HepG2 (cell line): Measurements from ENCODE around the gene TNS4. TPM values are rescaled to one million over a fixed set of nuclear protein-coding genes. Genes with fewer than 3 reads are reported as not detected.

Source experiments
- ATF5 ChIP-seq: sonication (generic); formaldehyde crosslinking; IDR thresholded peaks from 2 replicates; pipeline ENCODE4 v1.4.0; 2020; ENCODE audit warnings: mild to moderate bottlenecking, low read depth, missing genetic modification reagents
- ELF4 ChIP-seq: sonication (generic); formaldehyde crosslinking; IDR thresholded peaks from 2 replicates; pipeline ENCODE4 v1.5.0; 2020; ENCODE audit warnings: missing genetic modification reagents, mild to moderate bottlenecking, moderate library complexity, borderline replicate concordance
- GATA4 ChIP-seq: sonication (generic); IDR thresholded peaks from 2 replicates; pipeline ENCODE4 v1.6.1; 2016; ENCODE audit warnings: antibody characterized with exemption, low read depth, borderline replicate concordance
- HOXA3 ChIP-seq: sonication (generic); formaldehyde crosslinking; IDR thresholded peaks from 2 replicates; pipeline ENCODE4 v1.5.0; 2020; ENCODE audit warnings: missing genetic modification reagents
- ISX ChIP-seq: sonication (generic); formaldehyde crosslinking; conservative IDR thresholded peaks from 2 replicates; pipeline ENCODE4 v1.5.0; 2020; ENCODE audit warnings: missing genetic modification reagents
- MED8 ChIP-seq: sonication (generic); formaldehyde crosslinking; IDR thresholded peaks from 2 replicates; pipeline ENCODE4 v1.8.1; 2023; ENCODE audit warnings: mild to moderate bottlenecking, missing genetic modification reagents; ENCODE audit not compliant: insufficient replicate concordance
- MEIS2 ChIP-seq: sonication (generic); formaldehyde crosslinking; IDR thresholded peaks from 2 replicates; pipeline ENCODE4 v1.9.0; 2021; ENCODE audit warnings: mild to moderate bottlenecking, missing genetic modification reagents
- PAX8 ChIP-seq: sonication (generic); formaldehyde crosslinking; IDR thresholded peaks from 2 replicates; pipeline ENCODE4 v1.8.0; 2022; ENCODE audit warnings: mild to moderate bottlenecking, missing genetic modification reagents, borderline replicate concordance
- RNF219 ChIP-seq: sonication (generic); formaldehyde crosslinking; IDR thresholded peaks from 2 replicates; pipeline ENCODE4 v1.5.0; 2020; ENCODE audit warnings: mild to moderate bottlenecking, missing genetic modification reagents
- ZNF142 ChIP-seq: sonication (generic); formaldehyde crosslinking; IDR thresholded peaks from 2 replicates; pipeline ENCODE4 v1.4.0; 2020; ENCODE audit warnings: missing genetic modification reagents
- ZNF24 ChIP-seq: fragments of 450-650 bp; IDR thresholded peaks from 2 replicates; pipeline ENCODE4 v1.6.1; 2017; ENCODE audit warnings: antibody characterized with exemption, mild to moderate bottlenecking
- ZNF460 ChIP-seq: sonication (generic); formaldehyde crosslinking; IDR thresholded peaks from 2 replicates; pipeline ENCODE4 v1.5.1; 2020; ENCODE audit warnings: missing genetic modification reagents, mild to moderate bottlenecking, borderline replicate concordance
- ZNF557 ChIP-seq: sonication (generic); formaldehyde crosslinking; IDR thresholded peaks from 2 replicates; pipeline ENCODE4 v1.4.0; 2020; ENCODE audit warnings: missing genetic modification reagents
- ZNF768 ChIP-seq: sonication (generic); formaldehyde crosslinking; IDR thresholded peaks from 2 replicates; pipeline ENCODE4 v1.4.0; 2020; ENCODE audit warnings: missing genetic modification reagents
- polyA plus RNA-seq, 8 experiments: library from polyadenylated mRNA; depleted of rRNA in 3 of 8; stranded (reverse) in 7 of 8; unstranded in 1 of 8; fragments of >200 nt; fragmentation: Illumina TruSeq in 4 of 8; extraction: Trizol in 4 of 8; gene quantifications; 2 replicates each; pipeline versions ENCODE4 v1.2.1 to v1.2.3, GENCODE V29; 2011 to 2016; ENCODE audit warnings: low read depth in 4 of 8, missing spikeins in 1 of 8, mixed read lengths in 1 of 8; ENCODE audit not compliant: insufficient read depth in 1 of 8
- total RNA-seq, 5 experiments: library from RNA; depleted of rRNA; stranded (reverse); fragments of >200 nt; fragmentation: Illumina TruSeq; extraction: Trizol; gene quantifications; 2 replicates each; pipeline ENCODE4 v1.2.3, GENCODE V29; 2016; ENCODE audit warnings: low read depth in 1 of 5
- TF ChIP-seq, protein P1 (sequence below): sonication (generic); formaldehyde crosslinking; IDR thresholded peaks from 2 replicates; pipeline ENCODE4 v1.4.0; 2020; ENCODE audit warnings: missing genetic modification reagents
- TF ChIP-seq, protein P2 (sequence below): sonication (generic); formaldehyde crosslinking; IDR thresholded peaks from 2 replicates; pipeline ENCODE4 v1.4.0; 2020; ENCODE audit warnings: missing genetic modification reagents; ENCODE audit errors: not compliant biosample characterization

The TNS4 gene
- total and polyA plus RNA-seq, 2 of the 13 experiments (the other 11 are each of a cell fraction or from before 2014, with no cell fraction given): 0.58 to 2.1 TPM

DNA sequence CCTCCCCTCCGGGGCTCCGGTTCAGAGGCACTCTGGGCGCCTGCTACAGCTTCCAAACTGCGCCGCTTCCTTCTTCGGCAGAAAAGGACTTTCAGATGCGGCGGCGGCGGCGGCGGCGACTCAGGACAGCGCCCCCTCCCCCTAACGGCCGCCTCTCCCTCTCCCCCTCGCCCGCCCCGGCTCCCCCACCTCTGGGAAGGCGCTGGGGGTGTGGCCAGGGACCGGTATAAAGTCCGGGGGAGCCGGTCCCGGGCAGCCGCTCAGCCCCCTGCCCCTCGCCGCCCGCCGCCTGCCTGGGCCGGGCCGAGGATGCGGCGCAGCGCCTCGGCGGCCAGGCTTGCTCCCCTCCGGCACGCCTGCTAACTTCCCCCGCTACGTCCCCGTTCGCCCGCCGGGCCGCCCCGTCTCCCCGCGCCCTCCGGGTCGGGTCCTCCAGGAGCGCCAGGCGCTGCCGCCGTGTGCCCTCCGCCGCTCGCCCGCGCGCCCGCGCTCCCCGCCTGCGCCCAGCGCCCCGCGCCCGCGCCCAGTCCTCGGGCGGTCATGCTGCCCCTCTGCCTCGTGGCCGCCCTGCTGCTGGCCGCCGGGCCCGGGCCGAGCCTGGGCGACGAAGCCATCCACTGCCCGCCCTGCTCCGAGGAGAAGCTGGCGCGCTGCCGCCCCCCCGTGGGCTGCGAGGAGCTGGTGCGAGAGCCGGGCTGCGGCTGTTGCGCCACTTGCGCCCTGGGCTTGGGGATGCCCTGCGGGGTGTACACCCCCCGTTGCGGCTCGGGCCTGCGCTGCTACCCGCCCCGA, 58.0 kb downstream of the TNS4 start, which contains the start of gene IGFBP4 (continued):
- TF ChIP-seq ATF5 (CRISPR knock-in tag) (no peak), HOXA3 (CRISPR knock-in tag) (peak; percentile 68; the same call in 1 of the 2 replicates), PAX8 (peak; percentile 86; the same call in 1 of the 2 replicates), MED8 (CRISPR knock-in tag) (peak; percentile 72), ELF4 (CRISPR knock-in tag) (no peak), ISX (CRISPR knock-in tag) (peak; percentile 82), ZNF460 (CRISPR knock-in tag) (no peak), ZNF557 (CRISPR knock-in tag) (no peak), ZNF142 (CRISPR knock-in tag) (0 out of 2 replicates have a peak, but pooled peaks have one; percentile 55), GATA4 (no peak), ZNF768 (CRISPR knock-in tag) (peak; percentile 76; the same call in 1 of the 2 replicates), RNF219 (CRISPR knock-in tag) (no peak), MEIS2 (CRISPR knock-in tag) (peak; percentile 60; the same call in 1 of the 2 replicates), ZNF24 (no peak)
- TF ChIP-seq, protein P1, sequence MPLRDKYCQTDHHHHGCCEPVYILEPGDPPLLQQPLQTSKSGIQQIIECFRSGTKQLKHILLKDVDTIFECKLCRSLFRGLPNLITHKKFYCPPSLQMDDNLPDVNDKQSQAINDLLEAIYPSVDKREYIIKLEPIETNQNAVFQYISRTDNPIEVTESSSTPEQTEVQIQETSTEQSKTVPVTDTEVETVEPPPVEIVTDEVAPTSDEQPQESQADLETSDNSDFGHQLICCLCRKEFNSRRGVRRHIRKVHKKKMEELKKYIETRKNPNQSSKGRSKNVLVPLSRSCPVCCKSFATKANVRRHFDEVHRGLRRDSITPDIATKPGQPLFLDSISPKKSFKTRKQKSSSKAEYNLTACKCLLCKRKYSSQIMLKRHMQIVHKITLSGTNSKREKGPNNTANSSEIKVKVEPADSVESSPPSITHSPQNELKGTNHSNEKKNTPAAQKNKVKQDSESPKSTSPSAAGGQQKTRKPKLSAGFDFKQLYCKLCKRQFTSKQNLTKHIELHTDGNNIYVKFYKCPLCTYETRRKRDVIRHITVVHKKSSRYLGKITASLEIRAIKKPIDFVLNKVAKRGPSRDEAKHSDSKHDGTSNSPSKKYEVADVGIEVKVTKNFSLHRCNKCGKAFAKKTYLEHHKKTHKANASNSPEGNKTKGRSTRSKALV (CRISPR knock-in tag): peak; percentile 99; the same call in 1 of the 2 replicates
- TF ChIP-seq, protein P2, sequence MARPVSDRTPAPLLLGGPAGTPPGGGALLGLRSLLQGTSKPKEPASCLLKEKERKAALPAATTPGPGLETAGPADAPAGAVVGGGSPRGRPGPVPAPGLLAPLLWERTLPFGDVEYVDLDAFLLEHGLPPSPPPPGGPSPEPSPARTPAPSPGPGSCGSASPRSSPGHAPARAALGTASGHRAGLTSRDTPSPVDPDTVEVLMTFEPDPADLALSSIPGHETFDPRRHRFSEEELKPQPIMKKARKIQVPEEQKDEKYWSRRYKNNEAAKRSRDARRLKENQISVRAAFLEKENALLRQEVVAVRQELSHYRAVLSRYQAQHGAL (CRISPR knock-in tag): no peak
